Erythroblast (primary cell): ENCODE data around the gene SERPINF2.

Experiments
- GATA1 ChIP-seq: IDR thresholded peaks from 2 replicates; pipeline ENCODE4 v1.6.1; 2011; ENCODE audit warnings: low read depth, mild to moderate bottlenecking, control low read depth, low read length, moderate library complexity
- POLR2A ChIP-seq: IDR thresholded peaks from 2 replicates; pipeline ENCODE4 v1.6.1; 2011; ENCODE audit warnings: mild to moderate bottlenecking, low read length

DNA sequence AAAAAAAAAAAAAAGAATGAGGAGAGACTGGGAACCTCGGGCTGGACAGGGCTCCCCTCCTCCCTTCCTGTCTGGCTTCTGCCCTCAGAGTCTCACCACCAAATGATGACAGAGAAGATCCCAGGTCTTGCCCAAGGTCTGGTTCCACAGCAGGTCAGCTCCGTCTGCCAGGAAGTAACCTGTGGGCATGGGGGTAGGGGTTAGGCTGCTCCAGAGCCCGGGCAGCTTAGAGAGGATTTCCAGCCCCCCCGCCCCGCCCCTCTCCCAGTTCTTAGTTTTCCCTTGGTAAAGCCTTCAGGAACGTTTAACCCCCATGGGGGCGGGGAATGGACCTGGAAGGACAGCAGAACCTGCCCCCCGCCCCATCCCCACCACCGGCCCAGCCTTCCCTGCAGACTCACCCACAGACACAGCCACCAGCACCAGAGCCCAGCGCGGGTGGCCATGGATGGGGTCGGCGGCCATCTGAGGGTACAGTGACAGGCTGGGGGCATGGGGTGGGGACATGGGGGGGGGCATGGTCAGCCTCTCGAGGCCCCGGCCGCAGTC, 33.2 kb upstream of the SERPINF2 start:
- no peak for TF ChIP-seq POLR2A
- no peak for TF ChIP-seq GATA1
